ENCODE data around the gene SPPL2C. TPM values are rescaled to one million over a fixed set of nuclear protein-coding genes. Genes with fewer than 3 reads are reported as not detected.
A peak's percentile ranks its signal among the peaks of the same experiment; 100 is the strongest.

SPPL2C gene
- total and polyA plus RNA-seq, 3 donors from 2014 or later = 21.7 to 64.7 (median 58.9) TPM

DNA sequence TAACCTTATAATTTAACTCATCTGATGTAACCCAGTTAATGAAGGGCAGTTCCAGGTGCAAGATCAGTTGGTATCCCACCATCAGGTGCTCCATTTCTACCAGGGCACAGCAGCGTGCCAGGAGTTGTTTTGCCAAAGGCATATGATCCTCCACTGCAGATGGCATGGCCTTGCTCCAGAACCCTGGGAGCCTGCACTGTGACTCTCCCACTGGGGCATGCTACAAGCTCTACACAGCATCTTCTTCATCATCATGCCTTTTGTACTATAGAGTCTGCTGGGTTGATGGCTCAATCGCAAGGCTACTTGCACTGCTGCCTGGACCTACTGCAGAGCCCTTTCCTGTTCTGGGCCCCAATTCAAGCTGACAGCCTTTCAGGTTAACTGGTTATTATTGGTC is 38.4 kb downstream of the SPPL2C start:
- no peak overlapping the region for H3K4me3 ChIP-seq
- 83 to 97% methylated on average over 1 to 2 of the region's 2 CpGs for WGBS, 2 donors
- intact Hi-C loops (cut with DNase I; ENCODE audit: low total_unique reads) = no loop called here
- H3K9me3 ChIP-seq = no peaks in the 10 kb centered on the region
- H3K36me3 ChIP-seq (ENCODE audit: low read depth, missing control alignments) = no peaks in the 10 kb centered on the region
- TF ChIP-seq POLR2A (IDR thresholded peaks at IDR 0.05) (no peak), CTCF (IDR thresholded peaks at IDR 0.05) (no peak)
- H3K27ac ChIP-seq = no peak overlapping the region
- H3K27me3 ChIP-seq = no peaks in the 10 kb centered on the region
- DNase-seq = no peak
- no peaks in the 10 kb centered on the region for H3K4me1 ChIP-seq

DNA sequence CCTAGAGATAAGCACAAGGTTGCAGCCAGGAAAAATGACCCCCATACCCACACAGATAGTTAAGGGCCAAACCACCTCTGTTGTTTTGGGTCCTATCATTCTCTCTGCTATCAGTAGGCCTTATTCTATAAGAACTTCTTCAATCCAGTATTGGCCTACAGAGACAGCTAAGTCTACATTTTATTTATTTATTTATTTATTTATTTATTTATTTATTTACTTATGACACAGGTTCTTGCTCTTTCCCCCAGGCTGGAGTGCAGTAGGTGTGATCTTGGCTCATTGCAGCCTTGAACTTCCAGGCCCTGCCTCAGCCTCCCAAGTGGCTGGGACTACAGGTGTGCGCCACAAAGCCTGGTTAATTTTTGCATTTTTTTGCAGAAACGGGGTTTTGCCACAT is 42.2 kb downstream of the SPPL2C start:
- H3K4me1 ChIP-seq = no peaks in the 10 kb centered on the region
- DNase-seq = no peak
- H3K27ac ChIP-seq = no peak overlapping the region
- H3K9me3 ChIP-seq = no peaks in the 10 kb centered on the region
- no peak overlapping the region for H3K4me3 ChIP-seq
- 93 to 100% methylated on average over 2 of the region's 2 CpGs for WGBS, 2 donors
- no peaks in the 10 kb centered on the region for H3K27me3 ChIP-seq
- intact Hi-C loops (cut with DNase I; ENCODE audit: low total_unique reads) = no loop called here
- H3K36me3 ChIP-seq (ENCODE audit: low read depth, missing control alignments) = no peaks in the 10 kb centered on the region
- TF ChIP-seq CTCF (IDR thresholded peaks at IDR 0.05) = no peak
- TF ChIP-seq POLR2A (IDR thresholded peaks at IDR 0.05) = no peak

- Histone ChIP-seq H3K4me3 (no peak overlapping the region), H3K4me1 (no peaks in the 10 kb centered on the region), H3K9me3 (no peaks in the 10 kb centered on the region), H3K36me3 (ENCODE audit: low read depth, missing control alignments) (no peaks in the 10 kb centered on the region), H3K27me3 (no peaks in the 10 kb centered on the region), H3K27ac (no peak overlapping the region)
- TF ChIP-seq POLR2A (IDR thresholded peaks at IDR 0.05) = no peak
- TF ChIP-seq CTCF (IDR thresholded peaks at IDR 0.05) = no peak
- intact Hi-C loops (cut with DNase I; ENCODE audit: low total_unique reads) = no loop called here
- DNase-seq = no peak
- 56 to 70% methylated on average over 5 of the region's 5 CpGs for WGBS, 2 donors
Observed at GRCh38 chr17:45888392-45888791, 43.7 kb downstream of the SPPL2C start.

GRCh38 chr17:45889579-45889978 is 44.9 kb downstream of the SPPL2C start:
- DNase-seq = no peak
- 43 to 51% methylated on average over 4 of the region's 4 CpGs for WGBS, 2 donors
- H3K9me3 ChIP-seq = no peaks in the 10 kb centered on the region
- H3K4me1 ChIP-seq = peaks cover under 1% of the 10 kb centered on the region
- H3K27me3 ChIP-seq = no peaks in the 10 kb centered on the region
- TF ChIP-seq CTCF (IDR thresholded peaks at IDR 0.05) (no peak), POLR2A (IDR thresholded peaks at IDR 0.05) (no peak)
- intact Hi-C loops (cut with DNase I; ENCODE audit: low total_unique reads) = no loop called here
- no peak overlapping the region for H3K27ac ChIP-seq
- H3K36me3 ChIP-seq (ENCODE audit: low read depth, missing control alignments) = no peaks in the 10 kb centered on the region
- no peak overlapping the region for H3K4me3 ChIP-seq

GRCh38 chr17:45893725-45894021 is 49.0 kb downstream of the SPPL2C start:
- intact Hi-C loops (cut with DNase I; ENCODE audit: low total_unique reads) = no loop called here
- Histone ChIP-seq H3K27me3 (no peaks in the 10 kb centered on the region), H3K9me3 (no peaks in the 10 kb centered on the region), H3K4me3 (peak overlapping the region; percentile 62 to 73), H3K27ac (peak overlapping the region; percentile 76 to 84), H3K4me1 (peaks cover 11% of the 10 kb centered on the region), H3K36me3 (ENCODE audit: low read depth, missing control alignments) (no peaks in the 10 kb centered on the region)
- 32 to 40% methylated on average over 7 of the region's 7 CpGs for WGBS, 2 donors
- no peak for TF ChIP-seq CTCF (IDR thresholded peaks at IDR 0.05)
- TF ChIP-seq POLR2A (IDR thresholded peaks at IDR 0.05) = no peak
- DNase-seq = no peak
